AG04450 (cell line): Measurements from ENCODE around the gene DNAJB13. TPM values are rescaled to one million over a fixed set of nuclear protein-coding genes. Genes with fewer than 3 reads are reported as not detected.
"Not testable (repeated sequence)": the region's sequence is repeated elsewhere in the genome, so short reads cannot be mapped to it uniquely, and the experiment has no call there.

Experiments
- CTCF ChIA-PET: fragments of 300-600, 350-600 bp; formaldehyde crosslinking; extraction: SDS; loops from one replicate; lab custom pipeline; 2022; ENCODE audit warnings: antibody characterized with exemption, inconsistent platforms; lab: Charles Lee
- POLR2A ChIA-PET: fragments of 350-600 bp; formaldehyde crosslinking; extraction: SDS; loops from one replicate; lab custom pipeline; 2021; ENCODE audit warnings: antibody characterized with exemption, inconsistent platforms; lab: Yijun Ruan, JAX
- DNase-seq: peaks from one replicate; pipeline ENCODE4 v3.0.0-alpha.2; 2011; ENCODE audit warnings: low read depth, low spot score
- H3K27ac ChIP-seq: one replicate; pipeline ENCODE4 v1.5.1; 2012; ENCODE audit warnings: low read depth, low read length, control low read depth
- H3K27me3 ChIP-seq: one replicate; pipeline ENCODE4 v1.6.0; 2012; ENCODE audit warnings: low read length; ENCODE audit not compliant: control insufficient read depth, insufficient read depth
- H3K4me3 ChIP-seq: 2 replicates; pipeline ENCODE4 v1.5.1; 2011; ENCODE audit warnings: mild to moderate bottlenecking, low read depth, low read length, control low read depth
- H3K9me3 ChIP-seq: 2 replicates; pipeline ENCODE4 v1.5.1; 2012; ENCODE audit warnings: low read length; ENCODE audit not compliant: control insufficient read depth, insufficient read depth
- CTCF ChIP-seq: IDR thresholded peaks from 2 replicates; pipeline ENCODE4 v1.5.1; 2011; ENCODE audit warnings: low read depth, low read length, control low read depth, inconsistent platforms
- polyA plus RNA-seq: library from polyadenylated mRNA; depleted of rRNA; stranded (reverse); fragments of >200 nt; gene quantifications from 2 replicates; pipeline ENCODE4 v1.2.3, GENCODE V29; 2011

DNAJB13 gene
- polyA plus RNA-seq, 1 experiment: 0.11 TPM

GRCh38 chr11:73982990-73983740 lies 32.3 kb downstream of the DNAJB13 start:
- no peak for TF ChIP-seq CTCF
- DNase-seq: peak; percentile 52
- Histone ChIP-seq H3K27ac (peak overlapping the region; percentile 83), H3K4me3 (peak overlapping the region; percentile 82), H3K9me3 (no peaks in the 10 kb centered on the region), H3K27me3 (no peaks in the 10 kb centered on the region)
- ChIA-PET CTCF (interaction anchor here (1.1 kb wide), 1 partner anchor 19 kb away, joined by 4 read pairs; no protein-coding TSS in a partner anchor), POLR2A (interaction anchor here (0.6 to 0.9 kb wide), 2 partner anchors 114 to 124 kb away, joined by 3 to 5 read pairs; no protein-coding TSS in a partner anchor)

- no peaks in the 10 kb centered on the region for H3K9me3 ChIP-seq
- DNase-seq: no peak
- H3K27me3 ChIP-seq: no peaks in the 10 kb centered on the region
- peak overlapping the region; percentile 82 for H3K4me3 ChIP-seq
- peak overlapping the region; percentile 31 for H3K27ac ChIP-seq
- POLR2A ChIA-PET: no interaction called here
- TF ChIP-seq CTCF: no peak
- CTCF ChIA-PET: no interaction called here
Observed at GRCh38 chr11:73983741-73984538, 33.1 kb downstream of the DNAJB13 start.

- H3K9me3 ChIP-seq, POLR2A ChIA-PET, DNase-seq, H3K27ac ChIP-seq, H3K4me3 ChIP-seq, H3K27me3 ChIP-seq: not testable (repeated sequence)
- CTCF ChIA-PET: interaction anchor here (1.2 kb wide), 1 partner anchor 22 kb away, joined by 3 read pairs; no protein-coding TSS in a partner anchor
Observed at GRCh38 chr11:73985661-73986060, 34.8 kb downstream of the DNAJB13 start.

GRCh38 chr11:73988227-73988626 lies 37.4 kb downstream of the DNAJB13 start:
- no peak for DNase-seq
- TF ChIP-seq CTCF: no peak
- no peak overlapping the region for H3K4me3 ChIP-seq
- no peak overlapping the region for H3K27ac ChIP-seq
- ChIA-PET CTCF (no interaction called here), POLR2A (no interaction called here)
- no peaks in the 10 kb centered on the region for H3K9me3 ChIP-seq
- peaks cover 5% of the 10 kb centered on the region for H3K27me3 ChIP-seq

GRCh38 chr11:73989156-73989555 lies 38.3 kb downstream of the DNAJB13 start:
- peaks cover 5% of the 10 kb centered on the region for H3K27me3 ChIP-seq
- DNase-seq: no peak
- ChIA-PET POLR2A (no interaction called here), CTCF (no interaction called here)
- no peaks in the 10 kb centered on the region for H3K9me3 ChIP-seq
- TF ChIP-seq CTCF: no peak
- H3K27ac ChIP-seq: no peak overlapping the region
- no peak overlapping the region for H3K4me3 ChIP-seq
